ENCODE measurements around the gene CAMSAP2. TPM values are rescaled to one million over a fixed set of nuclear protein-coding genes. Genes with fewer than 3 reads are reported as not detected.

The CAMSAP2 gene
- total RNA-seq, 1 donor: 55.7 TPM

DNA sequence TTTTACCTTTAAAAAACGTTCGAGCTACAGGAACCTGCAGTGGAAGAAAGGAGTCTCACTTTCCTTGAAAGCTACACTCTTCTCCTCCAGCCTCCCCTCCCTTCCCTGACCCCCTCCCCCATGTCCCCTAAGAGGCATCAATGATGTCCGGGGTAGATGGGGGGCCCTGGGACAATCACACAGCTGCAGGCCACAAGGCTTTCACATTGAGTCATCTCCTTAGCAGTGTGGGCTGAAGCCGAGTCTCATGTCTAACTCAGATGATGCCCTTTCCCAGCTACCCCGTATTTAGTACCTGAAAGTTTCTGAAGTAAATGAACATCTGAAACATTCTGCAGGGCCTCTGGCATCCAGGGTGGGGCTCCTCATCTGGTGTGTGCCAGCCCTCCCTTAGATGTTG is 127.8 kb downstream of the CAMSAP2 start:
- no peak overlapping the region for H3K4me3 ChIP-seq (ENCODE audit: low read depth, low read length)
- peak; percentile 15 for DNase-seq (ENCODE audit: low read depth)
- TF ChIP-seq, protein P1, sequence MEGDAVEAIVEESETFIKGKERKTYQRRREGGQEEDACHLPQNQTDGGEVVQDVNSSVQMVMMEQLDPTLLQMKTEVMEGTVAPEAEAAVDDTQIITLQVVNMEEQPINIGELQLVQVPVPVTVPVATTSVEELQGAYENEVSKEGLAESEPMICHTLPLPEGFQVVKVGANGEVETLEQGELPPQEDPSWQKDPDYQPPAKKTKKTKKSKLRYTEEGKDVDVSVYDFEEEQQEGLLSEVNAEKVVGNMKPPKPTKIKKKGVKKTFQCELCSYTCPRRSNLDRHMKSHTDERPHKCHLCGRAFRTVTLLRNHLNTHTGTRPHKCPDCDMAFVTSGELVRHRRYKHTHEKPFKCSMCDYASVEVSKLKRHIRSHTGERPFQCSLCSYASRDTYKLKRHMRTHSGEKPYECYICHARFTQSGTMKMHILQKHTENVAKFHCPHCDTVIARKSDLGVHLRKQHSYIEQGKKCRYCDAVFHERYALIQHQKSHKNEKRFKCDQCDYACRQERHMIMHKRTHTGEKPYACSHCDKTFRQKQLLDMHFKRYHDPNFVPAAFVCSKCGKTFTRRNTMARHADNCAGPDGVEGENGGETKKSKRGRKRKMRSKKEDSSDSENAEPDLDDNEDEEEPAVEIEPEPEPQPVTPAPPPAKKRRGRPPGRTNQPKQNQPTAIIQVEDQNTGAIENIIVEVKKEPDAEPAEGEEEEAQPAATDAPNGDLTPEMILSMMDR (IDR thresholded peaks at IDR 0.05; ENCODE audit: insufficient read depth, low read depth, low read length): no peak

DNA sequence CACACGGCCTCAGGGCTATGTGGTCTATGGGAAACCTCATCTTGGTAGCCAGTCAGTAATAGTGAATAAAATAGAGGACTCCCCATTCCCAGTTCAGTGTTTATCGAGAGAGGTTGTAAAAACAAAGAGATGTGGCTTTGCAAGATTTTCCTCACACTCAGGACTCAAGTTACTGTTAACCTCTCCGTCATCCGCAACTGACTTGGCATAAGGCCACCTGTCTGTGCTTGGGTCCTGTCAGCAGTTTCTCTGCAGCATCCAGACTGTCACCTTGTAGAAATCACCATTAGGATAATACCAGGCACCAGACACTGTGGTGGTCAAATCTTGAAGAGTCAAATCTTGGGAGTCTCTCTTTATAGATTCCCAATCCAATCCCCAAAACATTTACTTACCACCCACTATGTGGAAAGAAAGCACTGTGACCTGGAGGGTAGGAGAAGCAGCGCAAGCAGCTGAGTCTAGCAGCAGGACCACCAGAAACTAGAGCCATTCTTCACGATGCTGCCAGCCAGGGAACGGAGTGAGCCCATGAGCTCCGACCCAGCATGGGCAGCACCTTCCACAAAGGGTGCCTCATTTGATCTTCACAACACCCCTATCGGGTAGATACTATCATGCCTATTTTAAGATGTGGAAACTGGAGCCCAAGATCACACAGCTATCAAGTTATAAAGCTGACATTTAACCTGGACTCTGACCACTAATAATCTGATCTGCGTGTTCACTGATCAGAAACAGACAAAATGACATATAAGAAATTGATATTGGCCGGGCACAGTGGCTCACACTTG is 128.5 kb downstream of the CAMSAP2 start:
- H3K4me3 ChIP-seq (ENCODE audit: low read depth, low read length): no peak overlapping the region
- DNase-seq (ENCODE audit: low read depth): peak; percentile 21
- TF ChIP-seq, protein P1 (IDR thresholded peaks at IDR 0.05; ENCODE audit: insufficient read depth, low read depth, low read length): no peak

DNA sequence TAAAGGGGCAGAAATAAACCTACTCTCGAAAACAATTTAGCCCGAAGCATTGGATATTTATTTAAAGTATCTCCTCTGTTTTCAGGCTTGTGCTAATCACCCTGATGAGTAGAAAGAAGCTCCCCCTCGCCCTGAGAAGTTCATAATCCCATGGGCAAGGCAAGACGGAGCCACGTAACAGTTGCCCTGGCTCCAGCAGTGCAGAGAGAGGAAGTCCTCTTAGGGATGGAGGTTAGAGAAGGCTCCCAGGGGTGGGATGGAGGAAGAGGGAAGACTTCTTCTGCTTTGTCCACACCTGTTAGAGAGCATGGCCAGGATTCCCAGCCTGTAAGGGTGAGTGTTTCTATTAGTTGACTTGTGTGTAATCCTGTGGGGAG is 130.7 kb downstream of the CAMSAP2 start:
- DNase-seq (ENCODE audit: low read depth): no peak
- no peak overlapping the region for H3K4me3 ChIP-seq (ENCODE audit: low read depth, low read length)
- TF ChIP-seq, protein P1 (IDR thresholded peaks at IDR 0.05; ENCODE audit: insufficient read depth, low read depth, low read length): no peak

DNA sequence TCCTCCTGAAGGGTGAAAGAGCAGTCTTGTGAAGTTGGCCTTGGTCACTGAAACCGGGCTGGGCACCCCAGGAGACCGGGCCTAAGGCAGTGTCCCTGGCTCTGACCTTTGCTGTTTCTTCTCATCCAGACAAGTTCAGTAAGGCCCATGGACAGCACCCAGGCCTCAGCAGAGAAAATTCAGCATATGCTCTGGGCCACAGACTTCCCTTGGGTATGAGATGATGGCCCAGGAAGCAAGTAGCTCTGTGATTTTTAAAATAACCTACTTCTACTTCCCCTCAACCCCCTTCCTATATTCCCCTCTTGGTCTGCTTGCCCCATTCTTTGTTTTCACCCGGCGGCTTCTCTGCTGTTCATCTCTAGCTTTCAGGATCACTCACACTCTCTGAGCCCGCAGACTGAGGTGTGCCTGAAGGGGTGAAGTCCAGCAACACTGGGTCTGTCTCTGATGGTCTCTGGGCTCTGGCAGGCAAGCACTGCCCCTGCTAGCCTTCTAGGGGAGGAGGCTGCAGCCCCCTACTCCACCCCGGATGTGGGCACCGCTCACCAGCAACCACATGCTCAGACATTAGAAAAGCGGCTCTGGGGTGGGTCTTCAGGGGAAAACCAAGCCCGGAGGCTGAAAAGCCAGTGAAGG is 131.2 kb downstream of the CAMSAP2 start:
- TF ChIP-seq, protein P1 (IDR thresholded peaks at IDR 0.05; ENCODE audit: insufficient read depth, low read depth, low read length): no peak
- no peak overlapping the region for H3K4me3 ChIP-seq (ENCODE audit: low read depth, low read length)
- no peak for DNase-seq (ENCODE audit: low read depth)

DNA sequence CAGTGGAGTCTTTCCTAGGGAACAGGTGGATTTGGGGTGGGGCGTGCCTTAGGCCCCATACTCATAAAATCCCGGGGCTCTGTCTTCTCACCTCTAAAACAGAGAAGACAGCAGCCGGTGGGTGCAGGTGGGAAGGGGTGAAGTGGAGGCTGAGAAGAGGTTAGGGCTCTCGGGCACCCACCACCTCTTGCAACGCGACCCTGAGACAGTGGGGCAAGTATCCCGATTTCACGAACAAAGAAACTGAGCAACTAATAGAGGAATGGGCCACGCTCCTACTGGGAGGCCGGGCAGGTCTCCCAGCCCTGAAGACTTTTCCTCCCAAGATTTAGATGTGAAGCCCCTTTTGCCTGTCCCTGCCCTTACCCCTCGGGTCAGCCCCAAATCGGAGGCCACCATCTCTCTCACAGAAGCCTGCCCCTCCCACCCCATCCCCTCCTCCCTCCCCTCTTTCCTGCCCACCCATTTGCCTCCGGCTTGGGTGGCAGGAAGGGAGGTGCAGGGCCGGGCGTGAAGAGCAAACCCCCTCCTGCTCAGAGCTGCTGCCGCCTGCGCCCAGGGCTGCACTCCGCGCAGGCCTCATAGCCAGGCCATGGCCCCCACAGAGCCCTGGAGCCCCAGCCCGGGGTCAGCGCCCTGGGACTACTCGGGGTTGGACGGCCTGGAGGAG is 133.9 kb downstream of the CAMSAP2 start, which contains the start of gene GPR25:
GPR25 (plus strand) TSS at position 536 of the 670 bp plus-strand sequence; CDS start at position 593, 57 bp downstream.
- no peak within 1 kb of the TSS for H3K4me3 ChIP-seq (ENCODE audit: low read depth, low read length)
- DNase-seq (ENCODE audit: low read depth): no peak
- TF ChIP-seq, protein P1 (IDR thresholded peaks at IDR 0.05; ENCODE audit: insufficient read depth, low read depth, low read length): no peak

DNA sequence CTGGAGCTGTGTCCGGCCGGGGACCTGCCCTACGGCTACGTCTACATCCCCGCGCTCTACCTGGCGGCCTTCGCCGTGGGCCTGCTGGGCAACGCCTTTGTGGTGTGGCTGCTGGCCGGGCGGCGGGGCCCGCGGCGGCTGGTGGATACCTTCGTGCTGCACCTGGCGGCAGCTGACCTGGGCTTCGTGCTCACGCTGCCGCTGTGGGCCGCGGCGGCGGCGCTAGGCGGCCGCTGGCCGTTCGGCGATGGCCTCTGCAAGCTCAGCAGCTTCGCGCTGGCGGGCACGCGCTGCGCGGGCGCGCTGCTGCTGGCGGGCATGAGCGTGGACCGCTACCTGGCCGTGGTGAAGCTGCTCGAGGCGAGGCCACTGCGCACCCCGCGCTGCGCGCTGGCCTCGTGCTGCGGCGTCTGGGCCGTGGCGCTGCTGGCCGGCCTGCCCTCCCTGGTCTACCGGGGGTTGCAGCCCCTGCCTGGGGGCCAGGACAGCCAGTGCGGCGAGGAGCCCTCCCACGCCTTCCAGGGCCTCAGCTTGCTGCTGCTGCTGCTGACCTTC is 134.5 kb downstream of the CAMSAP2 start:
- no peak for DNase-seq (ENCODE audit: low read depth)
- TF ChIP-seq, protein P1 (IDR thresholded peaks at IDR 0.05; ENCODE audit: insufficient read depth, low read depth, low read length): no peak
- H3K4me3 ChIP-seq (ENCODE audit: low read depth, low read length): no peak overlapping the region
